Right cardiac atrium (tissue), 5 donors: ENCODE results near the gene DUSP21. TPM values are rescaled to one million over a fixed set of nuclear protein-coding genes. Genes with fewer than 3 reads are reported as not detected.
"Not testable (repeated sequence)": the region's sequence is repeated elsewhere in the genome, so short reads cannot be mapped to it uniquely, and the experiment has no call there.

Source experiments
- ATAC-seq, 2 donors: fragments of 200-7000 bp; cut with Tn5 transposase; one replicate each; pipeline versions ENCODE4 v1.8.0 to v1.9.1; 2020; ENCODE audit warnings: moderate library complexity in 2 of 2, mild to moderate bottlenecking in 1 of 2
- DNase-seq, 3 donors: peaks; one replicate each; pipeline ENCODE4 v3.0.0-alpha.2; 2020
- H3K27ac ChIP-seq: one replicate; pipeline ENCODE4 v1.5.1; 2013; ENCODE audit warnings: mild to moderate bottlenecking, low read length, control low read depth, moderate library complexity
- H3K27me3 ChIP-seq: one replicate; pipeline ENCODE4 v1.6.1; 2013; ENCODE audit not compliant: control insufficient read depth, insufficient read depth
- H3K4me1 ChIP-seq: one replicate; pipeline ENCODE4 v1.6.1; 2013; ENCODE audit warnings: low read length; ENCODE audit not compliant: control insufficient read depth, insufficient read depth
- H3K4me3 ChIP-seq: one replicate; pipeline ENCODE4 v1.5.1; 2013; ENCODE audit warnings: low read length, control low read depth
- H3K9me3 ChIP-seq: one replicate; pipeline ENCODE4 v1.6.1; 2013; ENCODE audit warnings: low read length; ENCODE audit not compliant: control insufficient read depth
- WGBS: extraction: QIAGEN DNeasy Blood & Tissue Kit; methylation state at CpG from one replicate; pipeline ENCODE4 v1.1.7; 2013; 5-methylcytosine and 5-hydroxymethylcytosine counted together
- intact Hi-C, 4 donors: fragments of 100-400 bp; cut with DNase I; formaldehyde crosslinking; loops; one replicate each; pipeline versions ENCODE4 v1.11.0 to v1.14.0; 2022 to 2023
- polyA plus RNA-seq: library from polyadenylated mRNA; stranded (reverse); fragments of 200-250 nt; gene quantifications from one replicate; pipeline ENCODE4 v1.2.3, GENCODE V29; 2013
- total RNA-seq, 4 donors: library from RNA; stranded (reverse); fragmentation: NEBNext Ultra II Directional; extraction: Animal tissue kit (Norgen Biotek cat#: 25700); gene quantifications; one replicate each; pipeline ENCODE4 v1.2.1, GENCODE V29; 2021
- donor health status: healthy with polysubstance abuse.
- donor health status: DM: no; HTN: yes; CAD: no.
- donor health status: DM: no; HTN: no; CAD: no.
- donor health status: DM: no; HTN: yes; CAD: no; lungs with severe emphysema.
- donor health status: DM: yes; HTN: yes; CAD: no.

The DUSP21 gene
- total and polyA plus RNA-seq, 5 donors, result not detected

- no peaks in the 10 kb centered on the region for H3K9me3 ChIP-seq
- peaks cover 3% of the 10 kb centered on the region for H3K4me1 ChIP-seq
- ATAC-seq (no peak), DNase-seq (no peak)
- peak overlapping the region; percentile 89 for H3K4me3 ChIP-seq
- no peaks in the 10 kb centered on the region for H3K27me3 ChIP-seq
- WGBS, result 17% methylated on average over 4 of the region's 4 CpGs
- intact Hi-C loops, result loop anchor here in 2 of 4 donors (10.0 kb wide), 2 partner anchors 99 to 199 kb away; no protein-coding TSS in a partner anchor
- no peak overlapping the region for H3K27ac ChIP-seq
These were observed 32.3 kb downstream of the DUSP21 start for GRCh38 chrX:44876086-44876485.

DNA sequence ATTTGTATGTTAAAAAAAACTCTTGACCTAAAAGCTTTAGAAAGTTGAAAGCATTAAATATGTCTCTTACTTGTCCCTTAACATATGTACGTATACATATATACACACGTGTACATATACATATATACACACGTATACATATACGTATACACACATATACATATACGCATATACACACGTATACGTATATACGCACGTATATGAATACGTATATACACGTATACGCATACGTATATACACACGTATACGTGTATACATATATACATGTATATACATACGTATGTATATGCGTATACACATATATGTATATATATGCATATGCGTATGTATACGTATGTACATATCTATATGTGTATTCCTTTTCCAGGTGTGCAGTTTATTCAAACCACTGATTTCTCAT is 32.9 kb downstream of the DUSP21 start:
- ATAC-seq, result no peak
- Histone ChIP-seq H3K9me3 (no peaks in the 10 kb centered on the region), H3K4me3 (no peak overlapping the region), H3K4me1 (peaks cover 1% of the 10 kb centered on the region), H3K27ac (no peak overlapping the region), H3K27me3 (no peaks in the 10 kb centered on the region)
- intact Hi-C loops, result loop anchor here in 2 of 4 donors (10.0 kb wide), 2 partner anchors 98 to 198 kb away; no protein-coding TSS in a partner anchor
- DNase-seq, result no peak
- 83% methylated on average over 19 of the region's 19 CpGs for WGBS

GRCh38 chrX:44878780-44879179 is 35.0 kb downstream of the DUSP21 start:
- no peak overlapping the region for H3K27ac ChIP-seq
- WGBS, result 85% methylated on average over 8 of the region's 8 CpGs
- intact Hi-C loops, result loop anchor here in 2 of 4 donors (10.0 kb wide), 2 partner anchors 96 to 196 kb away; no protein-coding TSS in a partner anchor
- no peak for DNase-seq
- no peak overlapping the region for H3K4me3 ChIP-seq
- H3K4me1 ChIP-seq, result peaks cover 1% of the 10 kb centered on the region
- ATAC-seq, result no peak
- no peaks in the 10 kb centered on the region for H3K27me3 ChIP-seq
- H3K9me3 ChIP-seq, result no peaks in the 10 kb centered on the region

DNA sequence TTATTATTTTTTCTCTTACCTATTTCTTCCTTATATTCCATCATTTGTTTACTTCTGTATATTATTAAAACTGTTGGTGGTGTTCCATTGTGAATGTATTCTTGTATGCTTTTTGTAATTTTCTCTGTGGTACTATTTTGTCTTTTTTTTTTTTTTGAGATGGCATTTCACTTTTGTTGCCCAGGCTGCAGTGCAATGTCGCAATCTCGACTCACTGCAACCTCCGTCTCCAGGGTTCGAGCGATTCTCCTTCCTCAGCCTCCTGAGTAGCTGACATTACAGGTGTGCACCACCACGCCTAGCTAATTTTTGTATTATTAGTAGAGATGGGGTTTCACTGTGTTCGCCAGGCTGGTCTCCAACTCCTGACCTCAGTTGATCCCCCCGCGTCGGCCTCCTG is 37.7 kb downstream of the DUSP21 start:
- no peak overlapping the region for H3K4me3 ChIP-seq
- no peak for ATAC-seq
- no peak for DNase-seq
- WGBS, result 91% methylated on average over 10 of the region's 10 CpGs
- peaks cover 1% of the 10 kb centered on the region for H3K4me1 ChIP-seq
- no peaks in the 10 kb centered on the region for H3K27me3 ChIP-seq
- H3K27ac ChIP-seq, result no peak overlapping the region
- intact Hi-C loops, result no loop called here
- no peaks in the 10 kb centered on the region for H3K9me3 ChIP-seq

DNA sequence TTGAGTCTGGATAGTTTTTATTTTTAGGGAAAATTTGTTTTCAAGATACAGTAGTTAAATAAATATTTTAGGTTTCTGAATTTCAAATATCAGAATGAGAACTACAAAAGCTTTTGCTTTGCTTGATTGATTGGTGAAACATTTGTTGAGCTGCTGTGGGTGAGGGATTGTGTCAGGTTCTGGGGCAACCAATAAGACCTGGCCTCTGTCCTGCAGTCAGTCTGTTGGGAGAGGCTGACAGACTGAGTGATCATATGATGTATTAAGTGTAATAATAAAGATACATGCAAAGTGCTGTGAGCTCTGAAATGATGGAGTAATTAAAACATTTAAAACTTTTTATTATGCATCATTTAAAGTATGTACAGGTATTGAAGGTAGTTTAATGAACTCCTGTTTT is 38.8 kb downstream of the DUSP21 start:
- intact Hi-C loops, result no loop called here
- Histone ChIP-seq H3K4me1 (peaks cover 1% of the 10 kb centered on the region), H3K27ac (no peak overlapping the region), H3K9me3 (no peaks in the 10 kb centered on the region), H3K27me3 (no peaks in the 10 kb centered on the region), H3K4me3 (no peak overlapping the region)
- no peak for DNase-seq
- no peak for ATAC-seq

- Histone ChIP-seq H3K4me1 (peaks cover 1% of the 10 kb centered on the region), H3K27me3 (no peaks in the 10 kb centered on the region), H3K27ac (no peak overlapping the region), H3K9me3 (no peaks in the 10 kb centered on the region), H3K4me3 (no peak overlapping the region)
- intact Hi-C loops, result no loop called here
- DNase-seq (no peak), ATAC-seq (no peak)
- 44% methylated on average over 4 of the region's 4 CpGs for WGBS
These were observed 41.1 kb downstream of the DUSP21 start for GRCh38 chrX:44884944-44885343.

GRCh38 chrX:44889824-44890223 is 46.0 kb downstream of the DUSP21 start:
- 86% methylated on average over 1 of the region's 1 CpG for WGBS
- H3K27ac ChIP-seq, result no peak overlapping the region
- H3K9me3 ChIP-seq, result no peaks in the 10 kb centered on the region
- H3K27me3 ChIP-seq, result no peaks in the 10 kb centered on the region
- no peak overlapping the region for H3K4me3 ChIP-seq
- DNase-seq, result no peak
- no peaks in the 10 kb centered on the region for H3K4me1 ChIP-seq
- ATAC-seq, result no peak
- intact Hi-C loops, result no loop called here

- Histone ChIP-seq H3K4me3 (no peak overlapping the region), H3K27ac (no peak overlapping the region), H3K4me1 (no peaks in the 10 kb centered on the region), H3K9me3 (no peaks in the 10 kb centered on the region), H3K27me3 (no peaks in the 10 kb centered on the region)
- ATAC-seq, result no peak
- no peak for DNase-seq
- intact Hi-C loops, result no loop called here
- 62% methylated on average over 3 of the region's 3 CpGs for WGBS
These were observed 46.4 kb downstream of the DUSP21 start for GRCh38 chrX:44890247-44890646.

DNA sequence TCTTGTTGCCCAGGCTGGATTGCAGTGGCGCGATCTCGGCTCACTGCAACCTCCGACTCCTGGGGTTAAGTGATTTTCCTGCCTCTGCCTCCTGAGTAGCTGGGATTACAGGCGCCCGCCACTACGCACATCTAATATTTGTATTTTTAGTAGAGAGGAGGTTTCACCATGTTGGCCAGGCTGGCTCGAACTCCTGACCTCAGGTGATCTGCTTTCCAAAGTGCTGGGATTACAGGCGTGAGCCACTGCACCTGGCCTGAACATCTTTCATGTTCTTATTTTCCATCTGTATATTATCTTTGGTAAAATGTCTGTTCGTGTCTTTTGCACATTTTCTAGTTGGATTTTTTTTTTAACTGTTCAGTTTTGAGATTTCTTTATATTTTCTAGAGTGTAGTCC is 46.9 kb downstream of the DUSP21 start:
- H3K27ac ChIP-seq, H3K9me3 ChIP-seq, H3K4me1 ChIP-seq, H3K27me3 ChIP-seq, H3K4me3 ChIP-seq, intact Hi-C loops, ATAC-seq, DNase-seq: not testable (repeated sequence)
- 96% methylated on average over 10 of the region's 10 CpGs for WGBS

DNA sequence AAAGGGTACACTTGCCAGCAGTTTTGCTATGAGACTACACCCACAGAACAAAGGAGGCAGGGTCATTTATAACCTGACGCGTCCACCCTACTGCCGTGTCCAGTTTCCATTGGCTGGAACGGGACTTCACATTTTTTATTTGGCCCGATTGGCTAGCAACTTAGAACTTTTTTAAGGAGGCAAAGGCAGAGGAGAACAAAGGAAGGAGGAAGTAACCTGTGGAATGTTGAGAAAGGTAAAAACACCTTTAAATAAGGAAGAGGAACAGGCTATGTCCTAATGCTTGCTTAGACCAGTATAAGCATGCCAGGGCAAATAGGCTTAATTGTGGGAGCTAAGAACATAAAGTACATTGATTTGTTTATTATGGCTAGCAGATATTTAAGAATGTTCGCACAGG is 47.8 kb downstream of the DUSP21 start:
- no peaks in the 10 kb centered on the region for H3K4me1 ChIP-seq
- no peaks in the 10 kb centered on the region for H3K27me3 ChIP-seq
- H3K4me3 ChIP-seq, result no peak overlapping the region
- H3K27ac ChIP-seq, result no peak overlapping the region
- 96% methylated on average over 6 of the region's 6 CpGs for WGBS
- no peaks in the 10 kb centered on the region for H3K9me3 ChIP-seq
- ATAC-seq (no peak), DNase-seq (no peak)
- intact Hi-C loops, result no loop called here
